Stimulated activated CD8-positive, alpha-beta memory T cell treated with anti-CD3 and anti-CD28 coated beads, Interleukin-12 subunit alpha, Interleukin-12 subunit beta, amount 100 ng/mL, for 1 hour (primary cell): ENCODE measurements around the gene GTPBP2.

Experiments
- DNase-seq: peaks from one replicate; pipeline ENCODE4 v3.0.0-alpha.2; 2020; ENCODE audit warnings: low read depth

Gene GTPBP2

GRCh38 chr6:43575772-43576551 lies 53.1 kb downstream of the GTPBP2 start, which contains the start of the genes POLH and XPO5:
POLH (plus strand) TSS chr6:43576185; CDS start chr6:43582320, 6,135 bp downstream.
XPO5 (minus strand) TSS chr6:43576038; CDS start chr6:43575864, 174 bp downstream.
- DNase-seq, result peak; percentile 84

GRCh38 chr6:43575105-43575771 lies 53.8 kb downstream of the GTPBP2 start:
- DNase-seq, result peak; percentile 9

GRCh38 chr6:43572015-43572414 lies 57.0 kb downstream of the GTPBP2 start:
- DNase-seq, result no peak

GRCh38 chr6:43570876-43571441 lies 58.1 kb downstream of the GTPBP2 start:
- DNase-seq, result no peak
